ENCODE results near the gene CDH4.

The CDH4 gene

GRCh38 chr20:61251529-61252393 is at the start of gene CDH4:
TSS of gene CDH4 (plus strand) at chr20:61252261.
- DNase-seq (ENCODE audit: low read depth in 2 of 2), result no peak

DNA sequence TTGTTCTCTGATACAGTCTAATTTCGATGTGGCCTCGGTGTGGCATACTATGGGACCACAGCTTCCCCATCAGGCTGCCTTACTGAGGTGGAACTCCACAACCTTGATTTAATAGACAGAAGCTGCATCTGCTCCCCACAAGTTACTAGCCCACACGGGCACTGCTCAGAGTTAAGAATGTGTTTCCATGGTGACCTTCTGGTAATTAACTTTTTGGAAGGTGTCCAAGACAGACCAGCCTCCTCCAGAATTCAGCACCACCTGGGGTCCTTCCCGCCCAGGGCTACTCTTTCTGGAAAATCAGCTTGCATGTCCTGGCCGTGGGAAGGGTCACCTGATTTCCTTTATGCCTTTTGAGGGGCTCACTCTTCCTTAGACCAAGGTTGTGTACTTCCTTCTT is 48.7 kb upstream of the CDH4 start:
- no peak for DNase-seq (ENCODE audit: low read depth in 2 of 2)

- DNase-seq (ENCODE audit: low read depth in 2 of 2), result no peak
These were observed 47.9 kb upstream of the CDH4 start for GRCh38 chr20:61204206-61204605.

GRCh38 chr20:61205769-61206168 is 46.3 kb upstream of the CDH4 start:
- DNase-seq (ENCODE audit: low read depth in 2 of 2), result no peak

DNA sequence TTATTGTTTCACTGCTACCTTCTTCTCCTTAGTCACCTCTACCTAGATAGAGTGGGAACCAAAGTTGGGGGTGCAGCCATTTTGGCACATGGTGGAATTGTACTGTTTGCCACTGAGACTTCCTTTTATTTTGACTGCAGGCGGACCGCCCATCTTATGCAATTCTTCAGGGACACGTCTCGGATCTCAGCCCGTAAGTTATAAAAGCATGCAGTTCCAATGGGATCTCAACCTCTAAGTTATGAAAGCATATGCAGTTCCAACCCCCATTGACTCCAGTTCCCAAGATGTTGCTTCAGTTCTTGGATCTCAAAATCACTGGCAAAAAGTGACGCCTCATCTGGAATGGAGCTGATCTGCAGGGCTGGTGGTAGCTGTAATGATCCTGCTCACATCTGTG is 41.2 kb upstream of the CDH4 start:
- no peak for DNase-seq (ENCODE audit: low read depth in 2 of 2)

GRCh38 chr20:61217848-61218247 is 34.2 kb upstream of the CDH4 start:
- no peak for DNase-seq (ENCODE audit: low read depth in 2 of 2)

DNA sequence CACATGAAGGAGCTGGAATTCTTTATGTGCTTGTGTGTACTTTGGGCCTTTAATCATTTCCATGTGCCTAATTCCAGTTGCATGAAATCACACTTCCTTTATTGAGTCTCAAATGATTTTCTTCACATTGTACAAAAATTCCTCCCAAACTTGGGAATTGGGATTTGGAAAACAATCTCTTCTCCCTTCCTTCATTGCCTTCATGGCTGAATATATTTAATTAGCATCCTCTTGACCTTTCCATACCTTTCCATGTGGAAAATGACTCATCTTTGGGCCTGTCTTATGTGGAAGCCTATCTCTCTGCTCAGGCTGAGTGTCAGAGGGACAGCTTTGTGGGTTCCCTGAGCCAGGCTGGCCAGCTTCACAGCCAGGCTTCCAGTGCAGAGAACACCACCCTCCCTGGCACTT is 33.0 kb upstream of the CDH4 start:
- no peak for DNase-seq (ENCODE audit: low read depth in 2 of 2)

DNA sequence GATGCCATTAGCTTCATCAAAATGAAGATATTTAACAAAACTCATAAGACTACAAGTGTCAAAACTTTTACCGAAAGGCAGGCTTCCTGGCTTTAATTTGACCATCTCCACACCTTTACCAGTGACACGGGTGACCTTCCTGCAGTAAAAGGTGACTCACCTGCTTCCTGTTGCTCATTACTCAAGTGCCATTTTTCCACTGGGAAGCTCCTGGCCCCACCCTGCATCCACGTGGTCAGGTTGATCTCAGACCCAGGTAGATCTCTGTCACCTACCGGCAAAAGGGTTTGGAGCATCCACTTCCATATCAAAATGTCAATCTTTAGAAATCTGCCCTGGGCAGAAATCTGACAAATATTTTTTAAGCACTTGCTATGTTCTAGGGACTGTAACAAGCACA is 31.9 kb upstream of the CDH4 start:
- no peak for DNase-seq (ENCODE audit: low read depth in 2 of 2)

DNA sequence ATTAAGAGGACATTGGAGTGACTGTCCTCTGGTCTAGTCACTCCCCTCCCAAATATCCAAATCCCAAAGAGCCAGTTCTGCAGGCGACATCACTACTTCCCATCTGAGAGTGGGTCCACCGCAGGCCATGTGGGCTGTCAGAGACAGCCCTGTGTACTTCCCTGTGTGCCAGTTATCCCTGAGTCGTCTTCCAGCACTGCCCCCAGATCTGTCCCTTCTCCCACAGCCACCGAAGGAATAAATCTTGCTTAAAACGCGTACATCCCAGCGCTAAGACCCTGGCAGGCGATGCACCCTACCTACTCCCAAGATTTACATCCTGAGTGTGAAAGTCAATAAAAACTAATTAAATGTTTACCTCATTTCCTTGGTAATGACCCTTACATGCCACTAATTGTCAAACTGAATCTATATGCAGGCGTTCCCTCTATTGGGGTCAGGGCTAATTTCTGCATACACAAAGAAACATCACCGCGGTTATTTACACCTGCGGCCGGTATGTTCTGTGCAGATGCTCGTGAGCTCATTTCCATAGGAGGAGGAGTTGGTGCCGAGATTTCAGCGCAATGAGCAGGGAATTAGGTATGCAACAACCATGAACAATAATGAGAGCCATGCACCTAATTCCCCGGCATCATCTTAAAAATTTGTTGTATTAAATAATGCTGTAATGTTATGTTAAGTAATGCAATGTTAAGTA is 31.3 kb upstream of the CDH4 start:
- DNase-seq (ENCODE audit: low read depth in 2 of 2), result no peak

DNA sequence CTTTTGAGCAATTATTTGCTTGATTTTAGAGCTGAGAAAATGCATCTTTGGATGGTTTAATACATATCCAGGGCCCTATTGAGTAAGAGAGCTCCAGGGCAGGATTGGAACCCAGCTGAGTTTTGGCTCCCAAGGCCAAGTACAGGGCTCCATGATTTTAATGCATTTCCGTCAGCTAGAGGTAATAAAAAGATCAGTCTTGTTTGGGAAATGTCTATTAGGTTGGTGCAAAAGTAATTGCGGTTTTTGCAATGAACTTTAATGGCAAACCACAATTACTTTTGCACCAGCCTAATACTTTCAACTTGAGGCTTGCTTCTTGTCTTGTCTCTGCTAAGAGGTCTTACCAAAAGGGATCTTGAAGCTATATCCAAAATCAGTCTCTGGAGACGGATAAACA is 29.4 kb upstream of the CDH4 start:
- no peak for DNase-seq (ENCODE audit: low read depth in 2 of 2)

- DNase-seq (ENCODE audit: low read depth in 2 of 2), result no peak
These were observed 28.9 kb upstream of the CDH4 start for GRCh38 chr20:61223121-61223520.

DNA sequence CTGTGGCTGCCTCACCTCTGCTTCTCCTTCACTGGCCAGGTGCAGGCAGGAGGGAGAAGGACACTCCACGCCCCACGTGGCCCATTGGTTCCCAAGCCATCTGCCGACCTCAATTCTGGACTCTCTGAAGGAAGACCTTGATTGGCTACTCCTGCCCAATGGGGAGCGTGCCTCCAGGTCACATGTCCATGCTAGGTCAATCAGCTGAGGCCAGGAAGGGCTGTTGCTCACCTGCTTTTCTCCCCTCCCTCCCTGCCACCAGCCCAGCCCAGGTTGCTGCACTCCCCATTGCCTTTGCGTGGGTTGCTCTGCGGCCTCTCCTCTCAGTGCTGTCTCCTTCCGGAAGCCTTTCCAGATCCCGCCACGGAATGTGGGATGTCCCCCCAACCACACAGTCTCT is 21.9 kb upstream of the CDH4 start:
- DNase-seq (ENCODE audit: low read depth in 2 of 2), result no peak

DNA sequence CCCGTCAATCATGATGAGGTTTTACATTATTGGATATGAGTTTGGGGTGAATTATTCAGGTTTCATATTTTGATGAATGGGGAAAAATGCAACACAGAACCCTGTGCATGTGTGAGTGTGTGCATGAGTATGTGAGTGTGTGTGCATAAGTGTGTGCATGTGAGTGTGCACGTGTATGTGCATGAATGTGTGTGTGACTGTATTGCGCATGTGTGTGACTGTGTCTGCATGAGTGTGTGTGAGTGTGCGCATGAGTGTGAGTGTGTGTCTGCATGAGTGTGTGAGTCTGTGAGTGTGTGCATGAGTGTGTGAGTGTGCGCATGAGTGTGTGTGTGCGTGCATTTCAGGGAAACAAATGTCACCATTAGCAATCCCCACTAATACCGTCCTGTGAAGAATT is 18.5 kb upstream of the CDH4 start:
- no peak for DNase-seq (ENCODE audit: low read depth in 2 of 2)

DNA sequence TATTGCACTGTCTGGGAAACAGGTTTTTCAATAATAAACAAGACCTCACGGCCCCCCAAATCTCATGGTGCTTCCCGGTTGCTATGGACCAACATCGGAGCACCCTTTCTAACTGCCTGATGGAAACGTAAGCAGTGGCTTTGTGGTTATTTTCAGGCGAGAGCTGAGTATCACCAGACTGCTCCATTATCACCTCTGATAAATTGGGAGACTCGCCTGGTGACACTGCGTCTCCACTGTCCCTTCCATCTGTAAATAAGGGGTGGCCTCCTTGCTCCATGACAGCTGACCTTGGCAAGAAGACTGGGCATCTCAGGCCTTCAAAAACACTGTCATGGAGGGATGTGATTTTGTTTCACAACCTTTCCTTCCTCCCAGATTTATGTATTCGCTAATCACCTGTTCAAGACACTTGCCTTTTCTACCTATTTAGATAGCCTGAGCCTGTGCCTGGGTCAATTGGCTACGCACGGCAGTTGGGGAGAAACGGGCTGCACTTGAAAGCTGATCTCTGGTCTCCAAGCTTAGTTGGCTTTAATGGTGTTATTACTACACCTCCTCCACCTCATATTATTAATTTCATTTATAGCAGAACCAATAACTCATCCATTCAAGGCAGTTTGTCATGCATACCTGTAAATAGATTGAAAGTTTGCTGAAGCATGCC is 17.7 kb upstream of the CDH4 start:
- DNase-seq (ENCODE audit: low read depth in 2 of 2), result no peak

- DNase-seq (ENCODE audit: low read depth in 2 of 2), result no peak
These were observed 15.3 kb upstream of the CDH4 start for GRCh38 chr20:61236713-61237112.

DNA sequence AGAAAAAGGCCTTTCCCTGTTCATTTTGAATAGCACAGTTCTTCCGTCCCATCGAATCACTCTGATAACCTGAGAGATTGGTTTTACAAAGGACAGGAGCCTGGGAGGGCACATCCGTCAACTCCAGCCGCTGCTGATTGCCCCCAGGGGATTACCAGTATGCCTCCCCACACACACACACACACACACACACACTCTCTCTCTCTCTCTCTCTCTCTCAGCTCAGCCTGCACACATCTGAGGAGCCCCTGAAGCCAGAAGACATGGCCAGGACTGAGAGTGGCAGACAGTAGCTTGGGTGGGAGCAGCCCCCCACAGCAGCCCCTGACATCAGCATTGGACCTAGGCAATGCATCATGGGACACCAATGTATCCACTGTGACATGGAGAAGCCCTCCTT is 13.2 kb upstream of the CDH4 start:
- no peak for DNase-seq (ENCODE audit: low read depth in 2 of 2)

DNA sequence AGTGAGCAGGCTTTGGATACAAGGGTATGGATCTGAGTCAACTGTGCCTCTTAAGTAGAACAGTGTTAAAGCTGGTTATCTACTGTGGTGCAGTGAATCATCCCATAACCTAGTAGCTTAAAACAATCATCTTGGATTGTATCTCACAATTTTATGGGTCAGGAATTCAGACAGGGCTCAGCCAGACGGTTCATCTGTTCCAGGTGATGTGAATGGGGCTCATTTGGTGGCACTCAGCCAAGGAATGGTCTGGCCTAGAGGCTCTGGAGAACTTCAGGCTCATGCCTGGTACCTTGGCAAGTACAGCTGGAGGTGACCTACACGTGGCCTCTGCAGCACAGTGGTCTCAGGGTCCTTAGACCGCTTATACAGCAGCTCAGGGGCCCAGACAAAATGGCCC is 11.2 kb upstream of the CDH4 start:
- no peak for DNase-seq (ENCODE audit: low read depth in 2 of 2)

GRCh38 chr20:61244213-61244612 is 7.8 kb upstream of the CDH4 start:
- DNase-seq (ENCODE audit: low read depth in 2 of 2), result no peak

DNA sequence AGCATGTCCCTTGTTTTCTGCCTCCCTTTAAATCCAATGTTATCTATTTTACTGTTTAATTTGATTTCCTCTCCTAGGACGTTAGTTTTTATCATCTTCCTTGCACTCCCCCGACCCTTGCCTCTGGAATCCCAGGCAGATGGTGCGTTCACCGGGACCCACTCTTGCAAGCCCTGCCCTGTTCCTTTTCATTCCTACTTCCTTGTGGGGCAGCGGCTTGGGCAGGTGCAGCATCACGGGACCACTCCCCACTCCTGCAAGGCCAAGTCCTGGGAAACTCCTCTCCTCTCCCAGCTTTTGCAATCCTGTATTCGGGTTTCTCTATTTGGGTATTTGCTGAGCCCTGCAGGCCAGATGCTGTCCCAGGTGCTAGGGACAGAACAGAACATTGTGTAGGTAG is 5.8 kb upstream of the CDH4 start:
- DNase-seq (ENCODE audit: low read depth in 2 of 2), result no peak

- no peak for DNase-seq (ENCODE audit: low read depth in 2 of 2)
These were observed 2.4 kb upstream of the CDH4 start for GRCh38 chr20:61249626-61250025.

DNA sequence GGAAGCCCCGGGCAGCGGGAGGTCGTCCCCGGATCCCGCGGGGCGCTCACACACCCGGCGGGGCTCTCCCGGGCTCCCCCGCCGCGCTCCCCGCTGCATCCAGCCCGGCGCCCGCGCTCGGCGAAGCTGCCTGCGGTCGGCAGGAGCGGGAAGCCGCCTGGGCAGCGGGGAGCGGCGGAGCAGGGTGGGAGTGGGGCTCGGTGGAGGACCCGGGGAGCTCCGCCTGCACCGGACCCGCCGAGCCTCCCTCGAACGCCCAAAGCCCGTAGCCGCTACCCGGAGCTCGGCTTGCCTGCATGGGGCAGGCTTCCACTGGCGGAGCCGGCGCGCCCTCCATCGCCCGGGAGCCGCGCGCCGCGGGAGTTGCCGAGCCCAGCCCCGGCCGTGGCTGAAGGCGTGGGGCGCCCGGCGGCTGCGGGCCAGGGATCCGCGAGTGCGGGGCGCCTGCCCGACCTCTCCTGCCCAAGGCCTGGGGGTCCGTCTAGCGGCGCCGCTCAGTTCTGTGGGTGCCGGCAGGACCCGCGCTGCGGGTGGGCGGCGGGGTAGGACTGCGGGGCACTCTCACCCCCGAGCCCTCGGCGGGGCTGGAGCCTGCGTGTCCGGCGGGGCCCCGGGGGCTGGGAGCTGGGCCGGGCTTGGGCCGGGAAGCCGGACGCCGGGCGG is 671 bp downstream of the CDH4 start:
- DNase-seq (ENCODE audit: low read depth in 2 of 2), result no peak

GRCh38 chr20:61253264-61253639 is 1.2 kb downstream of the CDH4 start:
- DNase-seq (ENCODE audit: low read depth in 2 of 2), result no peak
